ENCODE results near the gene POGK.

The POGK gene

GRCh38 chr1:166855558-166855957, 16.3 kb downstream of the POGK start:
- H3K79me2 ChIP-seq (ENCODE audit: insufficient read depth, low read length): peaks cover 22% of the 10 kb centered on the region; the same call in 1 of the 2 replicates
- no peaks in the 10 kb centered on the region for H3K9me2 ChIP-seq (replicated peaks; ENCODE audit: insufficient read depth, low read length)
- TF ChIP-seq CTCF (IDR thresholded peaks at IDR 0.05; ENCODE audit: insufficient read depth, low read length, poor library complexity, severe bottlenecking) (no peak), EZH2phosphoT487 (conservative IDR thresholded peaks at IDR 0.05; ENCODE audit: low read length) (no peak)
- H3K27me3 ChIP-seq (ENCODE audit: low read length): no peaks in the 10 kb centered on the region
- no peak overlapping the region for H3K4me2 ChIP-seq (ENCODE audit: low read depth, low read length, poor library complexity, severe bottlenecking)
- H3K27ac ChIP-seq (ENCODE audit: low read depth, low read length): no peak overlapping the region
- peaks cover 13% of the 10 kb centered on the region; the same call in 1 of the 2 replicates for H4K20me1 ChIP-seq (ENCODE audit: low read depth, low read length)
- peaks cover 15% of the 10 kb centered on the region; the same call in 1 of the 2 replicates for H3F3A ChIP-seq (ENCODE audit: insufficient read depth)
- H2AFZ ChIP-seq (ENCODE audit: low read depth, low read length, severe bottlenecking): no peak overlapping the region
- H3K9me3 ChIP-seq (ENCODE audit: insufficient read depth, low read length): no peaks in the 10 kb centered on the region
- H3K36me3 ChIP-seq (ENCODE audit: low read length): peaks cover 41% of the 10 kb centered on the region
- H3K9ac ChIP-seq (ENCODE audit: low read length): no peak overlapping the region
- H3K4me3 ChIP-seq (ENCODE audit: insufficient read depth, low read length, poor library complexity, severe bottlenecking): no peak overlapping the region

GRCh38 chr1:166857995-166858394, 18.7 kb downstream of the POGK start:
- no peaks in the 10 kb centered on the region for H3K9me2 ChIP-seq (replicated peaks; ENCODE audit: insufficient read depth, low read length)
- no peak overlapping the region for H2AFZ ChIP-seq (ENCODE audit: low read depth, low read length, severe bottlenecking)
- H3K36me3 ChIP-seq (ENCODE audit: low read length): peaks cover 35% of the 10 kb centered on the region
- peaks cover 13% of the 10 kb centered on the region; the same call in 1 of the 2 replicates for H4K20me1 ChIP-seq (ENCODE audit: low read depth, low read length)
- H3K27me3 ChIP-seq (ENCODE audit: low read length): no peaks in the 10 kb centered on the region
- no peak overlapping the region for H3K27ac ChIP-seq (ENCODE audit: low read depth, low read length)
- H3K9ac ChIP-seq (ENCODE audit: low read length): no peak overlapping the region
- H3K9me3 ChIP-seq (ENCODE audit: insufficient read depth, low read length): no peaks in the 10 kb centered on the region
- no peak for TF ChIP-seq CTCF (IDR thresholded peaks at IDR 0.05; ENCODE audit: insufficient read depth, low read length, poor library complexity, severe bottlenecking)
- no peak for TF ChIP-seq EZH2phosphoT487 (conservative IDR thresholded peaks at IDR 0.05; ENCODE audit: low read length)
- no peak overlapping the region for H3K4me2 ChIP-seq (ENCODE audit: low read depth, low read length, poor library complexity, severe bottlenecking)
- peaks cover 12% of the 10 kb centered on the region; the same call in 1 of the 2 replicates for H3F3A ChIP-seq (ENCODE audit: insufficient read depth)
- peaks cover 18% of the 10 kb centered on the region; the same call in 1 of the 2 replicates for H3K79me2 ChIP-seq (ENCODE audit: insufficient read depth, low read length)
- no peak overlapping the region for H3K4me3 ChIP-seq (ENCODE audit: insufficient read depth, low read length, poor library complexity, severe bottlenecking)

GRCh38 chr1:166858726-166859419, 19.6 kb downstream of the POGK start:
- H3K79me2 ChIP-seq (ENCODE audit: insufficient read depth, low read length): peaks cover 13% of the 10 kb centered on the region; the same call in 1 of the 2 replicates
- peaks cover 12% of the 10 kb centered on the region; the same call in 1 of the 2 replicates for H3F3A ChIP-seq (ENCODE audit: insufficient read depth)
- no peaks in the 10 kb centered on the region for H3K9me3 ChIP-seq (ENCODE audit: insufficient read depth, low read length)
- H3K27ac ChIP-seq (ENCODE audit: low read depth, low read length): no peak overlapping the region
- no peak overlapping the region for H3K4me3 ChIP-seq (ENCODE audit: insufficient read depth, low read length, poor library complexity, severe bottlenecking)
- H3K9ac ChIP-seq (ENCODE audit: low read length): no peak overlapping the region
- no peaks in the 10 kb centered on the region for H3K9me2 ChIP-seq (replicated peaks; ENCODE audit: insufficient read depth, low read length)
- peaks cover 13% of the 10 kb centered on the region; the same call in 1 of the 2 replicates for H4K20me1 ChIP-seq (ENCODE audit: low read depth, low read length)
- TF ChIP-seq CTCF (IDR thresholded peaks at IDR 0.05; ENCODE audit: insufficient read depth, low read length, poor library complexity, severe bottlenecking) (no peak), EZH2phosphoT487 (conservative IDR thresholded peaks at IDR 0.05; ENCODE audit: low read length) (no peak)
- H3K27me3 ChIP-seq (ENCODE audit: low read length): no peaks in the 10 kb centered on the region
- no peak overlapping the region for H2AFZ ChIP-seq (ENCODE audit: low read depth, low read length, severe bottlenecking)
- peaks cover 44% of the 10 kb centered on the region for H3K36me3 ChIP-seq (ENCODE audit: low read length)
- H3K4me2 ChIP-seq (ENCODE audit: low read depth, low read length, poor library complexity, severe bottlenecking): no peak overlapping the region
